ENCODE measurements around the gene OSBPL2.

- TF ChIP-seq, protein P1, sequence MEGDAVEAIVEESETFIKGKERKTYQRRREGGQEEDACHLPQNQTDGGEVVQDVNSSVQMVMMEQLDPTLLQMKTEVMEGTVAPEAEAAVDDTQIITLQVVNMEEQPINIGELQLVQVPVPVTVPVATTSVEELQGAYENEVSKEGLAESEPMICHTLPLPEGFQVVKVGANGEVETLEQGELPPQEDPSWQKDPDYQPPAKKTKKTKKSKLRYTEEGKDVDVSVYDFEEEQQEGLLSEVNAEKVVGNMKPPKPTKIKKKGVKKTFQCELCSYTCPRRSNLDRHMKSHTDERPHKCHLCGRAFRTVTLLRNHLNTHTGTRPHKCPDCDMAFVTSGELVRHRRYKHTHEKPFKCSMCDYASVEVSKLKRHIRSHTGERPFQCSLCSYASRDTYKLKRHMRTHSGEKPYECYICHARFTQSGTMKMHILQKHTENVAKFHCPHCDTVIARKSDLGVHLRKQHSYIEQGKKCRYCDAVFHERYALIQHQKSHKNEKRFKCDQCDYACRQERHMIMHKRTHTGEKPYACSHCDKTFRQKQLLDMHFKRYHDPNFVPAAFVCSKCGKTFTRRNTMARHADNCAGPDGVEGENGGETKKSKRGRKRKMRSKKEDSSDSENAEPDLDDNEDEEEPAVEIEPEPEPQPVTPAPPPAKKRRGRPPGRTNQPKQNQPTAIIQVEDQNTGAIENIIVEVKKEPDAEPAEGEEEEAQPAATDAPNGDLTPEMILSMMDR (IDR thresholded peaks at IDR 0.05) = no peak
- TF ChIP-seq POLR2A (IDR thresholded peaks at IDR 0.05) = no peak
These were observed 48.3 kb downstream of the OSBPL2 start for GRCh38 chr20:62286493-62287064.

All from testis (tissue), 2 donors.